ENCODE data around the gene PLCL1.

Gene PLCL1

DNA sequence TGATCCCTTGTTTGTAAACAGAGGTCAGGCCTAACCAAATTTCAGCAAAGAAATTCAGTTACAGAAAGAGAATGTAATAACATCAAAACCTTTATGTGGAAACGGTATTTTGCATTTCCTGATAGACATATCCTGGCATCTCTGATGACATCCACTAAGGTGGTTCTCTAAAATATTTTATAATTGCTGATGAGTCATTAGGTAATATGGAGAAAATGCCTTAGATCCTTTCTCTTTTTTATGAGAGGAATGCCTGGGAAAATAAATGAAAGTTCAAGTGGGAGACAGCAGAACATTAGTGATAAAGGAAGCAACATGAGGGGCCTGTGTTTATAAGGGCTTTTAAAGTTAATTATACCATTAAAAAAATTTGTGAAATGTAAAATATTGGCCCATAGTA lies 72.6 kb downstream of the PLCL1 start:
- Histone ChIP-seq H3K4me3 (ENCODE audit: low read length) (no peak overlapping the region), H3K27me3 (ENCODE audit: control insufficient read depth, insufficient read depth, low read length) (no peaks in the 10 kb centered on the region), H3K9me3 (ENCODE audit: control insufficient read depth, low read depth, low read length) (no peaks in the 10 kb centered on the region), H3K9ac (ENCODE audit: low read length) (no peak overlapping the region), H3K36me3 (ENCODE audit: control insufficient read depth, low read depth, low read length) (no peaks in the 10 kb centered on the region), H3K27ac (ENCODE audit: low read length) (no peak overlapping the region), H3K4me1 (ENCODE audit: control insufficient read depth, low read depth, low read length) (peaks cover 10% of the 10 kb centered on the region)

DNA sequence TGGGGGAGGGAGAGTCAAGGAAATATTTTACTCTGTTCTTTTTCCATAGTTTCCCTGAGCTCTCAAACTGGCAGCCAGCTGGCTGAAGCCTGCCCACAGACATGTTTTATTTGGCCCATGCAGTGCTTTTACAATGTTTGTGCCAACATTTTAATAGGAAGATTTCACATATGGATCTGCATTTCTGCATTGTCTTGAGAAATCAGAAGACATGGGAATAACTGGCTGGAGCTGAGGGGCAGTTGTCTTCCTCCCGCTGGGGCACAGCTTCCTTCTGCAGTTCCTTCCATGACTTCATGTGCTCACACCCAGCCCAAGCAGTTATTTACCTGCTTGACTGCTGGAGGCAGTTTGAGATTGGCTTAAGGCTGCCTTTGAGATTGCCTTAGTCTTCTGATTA lies 74.4 kb downstream of the PLCL1 start:
- H3K9me3 ChIP-seq (ENCODE audit: control insufficient read depth, low read depth, low read length): no peaks in the 10 kb centered on the region
- no peak overlapping the region for H3K9ac ChIP-seq (ENCODE audit: low read length)
- no peaks in the 10 kb centered on the region for H3K36me3 ChIP-seq (ENCODE audit: control insufficient read depth, low read depth, low read length)
- no peak overlapping the region for H3K27ac ChIP-seq (ENCODE audit: low read length)
- H3K4me3 ChIP-seq (ENCODE audit: low read length): no peak overlapping the region
- H3K27me3 ChIP-seq (ENCODE audit: control insufficient read depth, insufficient read depth, low read length): no peaks in the 10 kb centered on the region
- H3K4me1 ChIP-seq (ENCODE audit: control insufficient read depth, low read depth, low read length): peaks cover 1% of the 10 kb centered on the region

DNA sequence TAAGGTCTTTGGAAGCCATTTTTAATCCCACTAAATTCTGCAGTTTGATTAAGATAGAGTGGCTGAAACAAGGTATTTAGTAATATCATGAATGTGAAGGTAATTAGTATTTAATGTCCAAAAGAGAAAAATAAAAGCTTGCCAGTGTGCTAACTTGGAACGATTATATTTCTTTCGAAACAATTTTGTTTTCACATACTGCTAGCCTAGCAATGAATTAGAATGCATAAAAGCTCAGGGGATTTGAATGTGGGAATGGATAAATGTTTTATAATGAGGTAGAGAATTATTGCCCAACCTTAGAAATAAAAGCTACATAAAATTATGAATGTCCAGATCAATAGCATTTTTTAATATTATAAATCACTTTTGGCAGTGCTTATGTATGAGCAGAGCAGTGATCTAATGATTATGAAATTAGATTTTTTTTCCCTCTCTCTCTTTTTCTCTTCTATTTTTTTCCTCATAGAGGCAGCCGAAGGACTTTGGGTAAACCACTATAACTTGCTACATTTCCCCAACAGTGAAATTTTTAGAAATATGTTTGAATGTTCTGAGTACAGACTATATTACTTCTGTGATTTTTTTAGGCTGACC lies 75.5 kb downstream of the PLCL1 start:
- Histone ChIP-seq H3K4me3 (ENCODE audit: low read length) (no peak overlapping the region), H3K27ac (ENCODE audit: low read length) (no peak overlapping the region), H3K27me3 (ENCODE audit: control insufficient read depth, insufficient read depth, low read length) (no peaks in the 10 kb centered on the region), H3K9me3 (ENCODE audit: control insufficient read depth, low read depth, low read length) (no peaks in the 10 kb centered on the region), H3K4me1 (ENCODE audit: control insufficient read depth, low read depth, low read length) (no peaks in the 10 kb centered on the region), H3K36me3 (ENCODE audit: control insufficient read depth, low read depth, low read length) (no peaks in the 10 kb centered on the region), H3K9ac (ENCODE audit: low read length) (no peak overlapping the region)

DNA sequence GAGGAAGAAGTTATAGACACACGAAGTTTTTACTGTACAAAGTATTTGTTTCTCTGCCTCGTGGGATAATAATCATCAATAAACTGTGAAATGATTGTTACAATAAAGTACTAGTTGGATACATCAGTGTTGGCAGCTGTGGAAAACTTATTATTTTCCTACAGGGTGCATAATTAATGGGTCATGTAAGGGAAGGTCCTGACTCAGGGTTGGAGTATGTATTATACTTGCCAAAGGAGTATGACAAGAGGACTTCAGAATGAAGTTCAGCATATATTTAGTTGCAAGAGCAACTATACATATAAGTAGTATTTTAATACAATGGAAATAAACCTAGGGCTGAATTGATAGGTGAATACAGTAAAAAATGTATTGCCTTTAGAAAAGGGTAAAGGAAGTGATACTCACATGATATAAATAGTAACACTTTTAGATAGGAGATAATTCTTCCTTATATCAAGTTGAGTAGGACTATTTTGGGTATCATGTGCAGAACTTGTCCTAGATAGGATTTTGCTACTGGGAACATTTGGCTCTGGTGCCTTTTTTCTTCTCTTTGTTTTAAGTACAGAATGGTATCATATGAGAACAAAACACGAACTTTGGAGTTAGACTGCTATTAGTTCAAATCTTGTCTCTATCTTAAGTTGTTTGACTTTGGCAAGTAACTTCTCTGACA lies 79.1 kb downstream of the PLCL1 start:
- Histone ChIP-seq H3K27ac (ENCODE audit: low read length) (no peak overlapping the region), H3K9ac (ENCODE audit: low read length) (no peak overlapping the region), H3K9me3 (ENCODE audit: control insufficient read depth, low read depth, low read length) (no peaks in the 10 kb centered on the region), H3K36me3 (ENCODE audit: control insufficient read depth, low read depth, low read length) (no peaks in the 10 kb centered on the region), H3K4me3 (ENCODE audit: low read length) (no peak overlapping the region), H3K4me1 (ENCODE audit: control insufficient read depth, low read depth, low read length) (no peaks in the 10 kb centered on the region), H3K27me3 (ENCODE audit: control insufficient read depth, insufficient read depth, low read length) (no peaks in the 10 kb centered on the region)

GRCh38 chr2:197884252-197884651 lies 79.9 kb downstream of the PLCL1 start:
- no peak overlapping the region for H3K9ac ChIP-seq (ENCODE audit: low read length)
- H3K9me3 ChIP-seq (ENCODE audit: control insufficient read depth, low read depth, low read length): no peaks in the 10 kb centered on the region
- no peak overlapping the region for H3K27ac ChIP-seq (ENCODE audit: low read length)
- no peak overlapping the region for H3K4me3 ChIP-seq (ENCODE audit: low read length)
- H3K36me3 ChIP-seq (ENCODE audit: control insufficient read depth, low read depth, low read length): no peaks in the 10 kb centered on the region
- H3K4me1 ChIP-seq (ENCODE audit: control insufficient read depth, low read depth, low read length): no peaks in the 10 kb centered on the region
- no peaks in the 10 kb centered on the region for H3K27me3 ChIP-seq (ENCODE audit: control insufficient read depth, insufficient read depth, low read length)

DNA sequence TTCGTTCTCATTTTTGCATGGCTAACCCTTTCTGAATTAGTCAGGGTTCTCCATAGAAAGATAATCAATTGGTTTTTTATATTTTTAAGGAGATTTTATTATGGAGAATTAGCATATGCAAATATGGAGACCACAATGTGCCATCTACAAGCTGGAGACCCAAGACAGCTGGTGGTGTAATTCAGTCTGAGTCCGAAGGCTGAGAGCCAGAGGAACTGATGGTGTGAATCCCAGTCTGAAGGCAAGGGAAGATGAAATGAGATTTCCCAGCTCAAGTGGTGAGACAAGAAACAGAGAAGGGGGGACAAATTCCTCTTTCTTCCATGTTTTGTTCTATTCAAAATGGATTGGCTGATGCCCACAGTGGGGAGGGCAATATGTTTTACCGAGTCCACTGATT lies 80.7 kb downstream of the PLCL1 start:
- no peak overlapping the region for H3K27ac ChIP-seq (ENCODE audit: low read length)

DNA sequence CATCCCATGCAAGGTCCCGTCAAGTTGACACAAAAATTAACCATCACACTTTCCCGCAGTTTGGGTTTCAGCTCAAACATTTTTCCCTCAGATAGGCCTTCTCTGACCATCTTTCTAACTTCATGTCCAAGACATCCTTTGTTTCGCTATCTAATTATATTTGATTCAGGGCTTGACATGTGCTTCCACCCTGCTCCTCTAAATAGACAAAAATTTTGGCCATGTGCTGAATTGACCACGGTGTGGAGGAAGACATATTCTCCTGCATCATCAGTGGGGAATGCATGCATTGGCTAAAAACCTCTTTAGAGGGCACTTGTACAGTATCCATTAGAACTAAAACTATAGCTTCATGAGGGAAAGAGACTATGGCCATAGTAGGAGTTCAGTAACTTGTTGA lies 81.2 kb downstream of the PLCL1 start:
- H3K4me3 ChIP-seq (ENCODE audit: low read length): no peak overlapping the region
- no peaks in the 10 kb centered on the region for H3K9me3 ChIP-seq (ENCODE audit: control insufficient read depth, low read depth, low read length)
- no peaks in the 10 kb centered on the region for H3K27me3 ChIP-seq (ENCODE audit: control insufficient read depth, insufficient read depth, low read length)
- no peak overlapping the region for H3K9ac ChIP-seq (ENCODE audit: low read length)
- H3K27ac ChIP-seq (ENCODE audit: low read length): no peak overlapping the region
- H3K4me1 ChIP-seq (ENCODE audit: control insufficient read depth, low read depth, low read length): no peaks in the 10 kb centered on the region
- no peaks in the 10 kb centered on the region for H3K36me3 ChIP-seq (ENCODE audit: control insufficient read depth, low read depth, low read length)

More for the DNA sequence above, 80.7 kb downstream of the PLCL1 start:
- Histone ChIP-seq H3K9ac (ENCODE audit: low read length) (no peak overlapping the region), H3K27me3 (ENCODE audit: control insufficient read depth, insufficient read depth, low read length) (no peaks in the 10 kb centered on the region), H3K36me3 (ENCODE audit: control insufficient read depth, low read depth, low read length) (no peaks in the 10 kb centered on the region), H3K9me3 (ENCODE audit: control insufficient read depth, low read depth, low read length) (no peaks in the 10 kb centered on the region), H3K4me1 (ENCODE audit: control insufficient read depth, low read depth, low read length) (no peaks in the 10 kb centered on the region), H3K4me3 (ENCODE audit: low read length) (no peak overlapping the region)

DNA sequence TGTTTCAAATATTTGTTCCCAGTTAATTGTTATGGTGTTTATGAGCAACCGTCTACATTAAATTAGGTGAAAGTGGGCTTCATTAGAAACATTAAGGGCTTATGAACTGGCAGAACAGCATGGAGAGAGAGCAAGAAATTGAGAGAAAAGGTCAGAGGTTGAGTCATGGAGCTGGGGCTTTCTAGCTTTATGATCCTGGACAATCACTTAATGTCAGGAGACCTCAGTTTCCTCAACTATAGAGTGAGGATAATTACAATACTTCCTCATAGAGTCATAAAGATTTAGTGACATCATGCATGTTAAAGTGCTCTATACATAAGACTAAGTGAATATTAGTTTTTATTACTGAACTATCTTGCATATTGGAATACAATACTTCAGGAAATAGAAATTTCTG lies 83.9 kb downstream of the PLCL1 start:
- H3K4me1 ChIP-seq (ENCODE audit: control insufficient read depth, low read depth, low read length): no peaks in the 10 kb centered on the region
- H3K27me3 ChIP-seq (ENCODE audit: control insufficient read depth, insufficient read depth, low read length): no peaks in the 10 kb centered on the region
- no peak overlapping the region for H3K4me3 ChIP-seq (ENCODE audit: low read length)
- H3K9me3 ChIP-seq (ENCODE audit: control insufficient read depth, low read depth, low read length): no peaks in the 10 kb centered on the region
- H3K27ac ChIP-seq (ENCODE audit: low read length): no peak overlapping the region
- H3K36me3 ChIP-seq (ENCODE audit: control insufficient read depth, low read depth, low read length): no peaks in the 10 kb centered on the region
- no peak overlapping the region for H3K9ac ChIP-seq (ENCODE audit: low read length)

DNA sequence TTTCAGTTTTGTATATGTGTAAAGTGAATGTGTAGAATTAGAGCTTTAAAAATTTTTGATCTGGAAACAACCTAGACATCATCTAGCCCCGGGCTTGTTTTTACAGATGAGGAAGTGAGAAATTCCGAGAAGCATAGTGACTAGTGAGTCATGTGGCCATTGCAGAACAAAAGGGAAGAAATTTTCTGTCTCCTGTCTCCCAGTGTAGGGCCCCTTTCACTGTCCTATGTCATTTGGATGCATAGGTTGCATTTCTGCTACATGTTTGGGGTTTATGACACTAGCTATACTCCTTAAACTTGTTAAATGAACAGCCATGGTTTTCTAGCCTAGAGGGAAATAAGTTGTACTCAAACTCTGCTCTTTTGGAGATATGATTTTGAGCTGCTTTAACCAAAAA lies 84.6 kb downstream of the PLCL1 start:
- no peak overlapping the region for H3K27ac ChIP-seq (ENCODE audit: low read length)
- no peaks in the 10 kb centered on the region for H3K27me3 ChIP-seq (ENCODE audit: control insufficient read depth, insufficient read depth, low read length)
- no peaks in the 10 kb centered on the region for H3K36me3 ChIP-seq (ENCODE audit: control insufficient read depth, low read depth, low read length)
- H3K4me1 ChIP-seq (ENCODE audit: control insufficient read depth, low read depth, low read length): no peaks in the 10 kb centered on the region
- H3K4me3 ChIP-seq (ENCODE audit: low read length): no peak overlapping the region
- no peaks in the 10 kb centered on the region for H3K9me3 ChIP-seq (ENCODE audit: control insufficient read depth, low read depth, low read length)
- no peak overlapping the region for H3K9ac ChIP-seq (ENCODE audit: low read length)

DNA sequence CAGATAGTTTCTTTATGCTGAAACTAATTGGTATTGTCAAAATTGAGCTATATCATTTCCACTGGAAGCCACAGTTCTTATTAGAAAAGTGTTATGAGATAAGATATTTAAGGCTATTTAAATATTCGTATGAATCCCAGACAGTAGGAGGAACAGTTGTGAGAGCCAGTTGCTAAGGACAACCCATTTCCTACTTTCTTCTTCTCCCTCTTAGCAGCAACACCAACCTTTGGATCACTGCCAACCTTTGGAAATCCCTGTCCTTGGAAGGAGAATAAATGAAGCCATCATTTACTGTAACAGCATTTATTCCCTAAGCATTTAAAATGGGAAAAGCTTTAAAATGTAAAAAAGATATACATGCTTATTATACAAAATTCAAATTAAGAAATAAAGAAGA lies 85.8 kb downstream of the PLCL1 start:
- no peaks in the 10 kb centered on the region for H3K36me3 ChIP-seq (ENCODE audit: control insufficient read depth, low read depth, low read length)
- no peak overlapping the region for H3K27ac ChIP-seq (ENCODE audit: low read length)
- H3K9ac ChIP-seq (ENCODE audit: low read length): no peak overlapping the region
- no peaks in the 10 kb centered on the region for H3K4me1 ChIP-seq (ENCODE audit: control insufficient read depth, low read depth, low read length)
- no peaks in the 10 kb centered on the region for H3K27me3 ChIP-seq (ENCODE audit: control insufficient read depth, insufficient read depth, low read length)
- H3K4me3 ChIP-seq (ENCODE audit: low read length): no peak overlapping the region
- H3K9me3 ChIP-seq (ENCODE audit: control insufficient read depth, low read depth, low read length): no peaks in the 10 kb centered on the region

GRCh38 chr2:197891897-197892442 lies 87.6 kb downstream of the PLCL1 start:
- Histone ChIP-seq H3K9me3 (ENCODE audit: control insufficient read depth, low read depth, low read length) (no peaks in the 10 kb centered on the region), H3K4me1 (ENCODE audit: control insufficient read depth, low read depth, low read length) (no peaks in the 10 kb centered on the region), H3K4me3 (ENCODE audit: low read length) (no peak overlapping the region), H3K27ac (ENCODE audit: low read length) (no peak overlapping the region), H3K9ac (ENCODE audit: low read length) (no peak overlapping the region), H3K27me3 (ENCODE audit: control insufficient read depth, insufficient read depth, low read length) (no peaks in the 10 kb centered on the region), H3K36me3 (ENCODE audit: control insufficient read depth, low read depth, low read length) (no peaks in the 10 kb centered on the region)

Data from iPS-18a (cell line).